Islet of Langerhans (tissue), 1 donor: Measurements from ENCODE around the gene PSEN2.
"Not testable (repeated sequence)": the region's sequence is repeated elsewhere in the genome, so short reads cannot be mapped to it uniquely, and the experiment has no call there.

ENCODE experiments used
- FAIRE-seq: peaks from one replicate; lab custom pipeline; 2011; peaks lifted over from hg19 to GRCh38; lab: Jason Lieb, UNC

Gene PSEN2

DNA sequence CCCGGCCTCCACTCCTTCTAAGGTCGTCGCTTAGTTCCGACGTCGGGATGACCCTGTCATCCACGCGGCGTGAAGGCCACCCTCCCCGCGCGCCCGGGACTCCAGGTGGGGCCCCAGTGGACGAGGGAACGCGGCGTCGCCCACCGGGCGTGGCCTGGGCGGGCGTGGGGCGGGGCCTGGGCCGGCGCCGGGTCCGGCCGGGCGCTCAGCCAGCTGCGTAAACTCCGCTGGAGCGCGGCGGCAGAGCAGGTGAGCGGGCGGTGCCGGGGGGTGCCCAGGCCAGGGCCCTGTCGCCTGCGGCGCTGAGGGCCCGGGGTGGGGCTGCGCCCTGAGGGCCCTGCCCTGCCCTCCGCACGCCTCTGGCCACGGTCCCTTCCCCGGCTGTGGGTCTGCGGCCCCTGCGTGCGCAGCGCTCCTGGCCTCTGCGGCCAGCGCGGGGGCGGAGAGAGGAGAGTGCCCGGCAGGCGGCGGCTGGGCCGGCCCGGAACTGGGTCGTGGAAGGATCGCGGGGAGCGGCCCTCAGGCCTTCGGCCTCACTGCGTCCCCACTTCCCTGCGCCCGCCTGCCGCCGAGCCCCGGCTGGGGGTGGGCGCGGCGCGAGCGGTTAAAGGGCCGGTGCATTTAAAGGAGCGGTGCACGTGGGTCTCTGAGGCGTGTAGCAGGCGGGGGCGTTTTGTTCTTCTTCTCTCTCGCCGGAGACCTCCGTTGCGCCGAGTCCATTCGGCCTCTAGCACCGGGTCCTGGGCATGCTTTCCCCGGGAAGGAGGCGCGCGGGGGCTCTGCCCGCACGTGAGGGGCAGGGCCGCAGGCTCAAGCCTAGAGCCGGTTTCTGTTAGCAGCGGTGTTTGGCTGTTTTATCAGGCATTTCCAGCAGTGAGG lies at the start of gene PSEN2:
TSS of gene PSEN2 (plus strand) at position 216 of the 879 bp plus-strand sequence. CDS start 11,292 bp downstream, outside the sequence.
- no peak for FAIRE-seq

DNA sequence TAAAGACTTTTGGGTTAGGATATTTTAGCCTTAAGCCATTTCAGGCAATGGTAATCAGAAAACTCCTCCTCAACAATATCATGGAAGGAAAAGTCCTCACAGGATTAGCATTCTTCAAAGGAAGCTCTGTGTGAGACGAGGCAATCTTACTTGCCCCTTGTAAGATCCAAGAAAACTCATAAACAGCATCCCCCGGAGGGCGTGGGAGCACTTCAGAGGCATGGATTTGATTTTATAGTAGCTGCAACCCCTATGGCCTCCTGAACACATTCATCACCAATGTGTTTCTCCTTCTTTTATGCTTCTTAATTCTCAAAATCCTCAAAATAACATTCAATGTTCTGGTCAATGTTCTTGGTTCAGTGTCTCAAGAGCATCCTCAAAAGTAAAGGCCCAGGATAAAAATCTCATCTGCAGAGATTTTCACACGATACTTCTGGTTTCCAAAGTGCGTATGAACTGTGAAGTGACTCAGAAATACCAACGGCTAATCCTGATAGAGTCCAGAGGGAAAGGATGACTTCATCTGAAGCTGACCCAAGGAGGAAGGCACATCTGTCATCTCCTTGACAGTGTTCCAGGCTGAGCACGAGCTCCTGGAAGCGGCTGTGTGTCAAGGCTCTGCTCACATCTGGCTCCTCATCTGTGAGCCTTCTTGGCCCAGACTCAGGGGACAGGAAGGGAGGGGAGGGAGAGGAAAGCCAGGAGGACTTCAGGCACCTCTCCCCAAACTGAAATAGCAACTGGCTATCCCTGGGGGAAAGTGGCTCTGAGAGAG lies 49.3 kb upstream of the PSEN2 start:
- FAIRE-seq, result no peak

DNA sequence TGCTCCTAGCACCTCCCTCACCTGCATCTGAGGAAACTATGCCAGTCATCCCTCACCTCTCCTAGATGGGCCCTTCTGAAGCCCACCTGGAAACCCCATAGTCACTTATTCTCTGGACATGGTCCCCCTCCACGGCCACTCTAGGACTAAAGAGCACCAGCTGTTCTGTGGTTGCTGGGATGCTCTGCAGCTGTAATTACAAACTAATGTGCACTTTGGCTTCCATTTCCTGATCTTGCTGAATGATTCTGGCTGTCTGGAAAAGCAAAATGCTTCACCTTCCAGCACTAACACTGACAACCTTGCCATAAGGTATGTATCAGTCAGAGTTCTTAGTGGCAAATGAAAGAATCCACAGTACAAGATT lies 48.7 kb upstream of the PSEN2 start:
- no peak for FAIRE-seq

DNA sequence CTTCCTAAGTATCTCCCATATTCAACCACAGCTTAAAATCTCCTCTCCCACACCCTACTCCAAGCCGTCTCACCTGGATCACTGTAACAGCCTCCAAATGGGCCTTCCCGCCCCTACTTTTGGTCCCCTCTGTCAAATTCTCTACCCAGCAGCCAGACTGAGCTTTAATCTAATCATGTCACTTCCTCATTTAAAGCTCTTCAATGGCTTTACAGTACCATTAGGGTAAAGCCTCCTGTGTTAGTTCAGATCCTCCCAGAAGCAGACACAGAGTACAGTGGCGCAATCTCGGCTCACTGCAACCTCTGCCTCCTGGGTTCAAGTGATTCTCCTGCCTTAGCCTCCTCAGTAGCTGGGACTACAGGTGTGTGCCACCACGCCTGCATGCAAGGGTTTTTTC lies 46.8 kb upstream of the PSEN2 start:
- FAIRE-seq, result no peak

DNA sequence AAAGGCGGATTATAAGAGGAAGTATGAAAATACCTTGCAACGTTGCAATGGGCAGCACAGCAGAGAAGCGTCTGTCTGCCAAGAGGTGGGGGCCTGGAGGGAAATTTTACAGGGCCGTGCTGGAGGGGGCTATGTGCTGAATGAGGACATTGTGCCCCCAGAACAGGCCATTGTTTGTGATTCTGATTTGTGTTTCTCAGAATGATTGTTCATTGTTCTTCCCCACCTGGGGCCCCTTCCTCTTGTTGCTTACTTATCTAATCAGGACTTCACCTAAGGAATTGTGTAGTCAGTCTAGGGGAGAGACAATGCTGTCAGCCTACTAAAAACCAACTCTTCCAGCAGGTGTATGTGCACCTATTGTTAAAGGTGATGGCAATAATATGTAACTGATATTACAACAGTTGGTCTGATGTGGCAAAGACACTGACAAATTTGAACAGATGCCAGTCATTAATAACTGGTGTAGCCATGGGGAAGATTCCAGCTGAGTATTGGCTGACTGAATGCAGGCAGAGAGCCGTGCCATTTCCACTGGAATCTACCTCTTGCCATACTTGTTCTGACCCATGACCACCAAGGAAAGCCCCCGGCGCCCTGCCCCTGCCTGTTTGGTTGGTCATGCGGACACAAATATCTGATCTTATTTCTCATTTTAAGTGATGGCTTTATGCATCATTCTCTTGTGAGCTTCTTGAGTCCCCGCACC lies 45.2 kb upstream of the PSEN2 start:
- FAIRE-seq, result no peak

DNA sequence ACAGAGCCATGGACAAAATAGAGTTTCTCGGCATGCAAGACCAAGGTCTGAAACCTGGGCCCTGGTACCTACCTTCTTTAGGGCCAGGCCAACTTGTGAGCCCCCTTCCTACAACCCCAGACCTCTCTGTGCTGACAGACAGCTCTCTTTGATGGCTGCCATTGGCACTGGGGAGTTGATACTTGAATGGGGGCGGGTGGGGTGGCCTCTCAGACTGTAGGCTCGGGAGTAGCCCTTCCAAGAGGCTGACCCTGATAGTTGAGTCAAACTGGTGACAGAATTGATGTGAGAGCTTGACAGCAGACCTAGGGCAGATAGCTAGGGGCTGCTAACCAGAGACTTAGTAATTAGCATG lies 44.7 kb upstream of the PSEN2 start:
- FAIRE-seq, result no peak

DNA sequence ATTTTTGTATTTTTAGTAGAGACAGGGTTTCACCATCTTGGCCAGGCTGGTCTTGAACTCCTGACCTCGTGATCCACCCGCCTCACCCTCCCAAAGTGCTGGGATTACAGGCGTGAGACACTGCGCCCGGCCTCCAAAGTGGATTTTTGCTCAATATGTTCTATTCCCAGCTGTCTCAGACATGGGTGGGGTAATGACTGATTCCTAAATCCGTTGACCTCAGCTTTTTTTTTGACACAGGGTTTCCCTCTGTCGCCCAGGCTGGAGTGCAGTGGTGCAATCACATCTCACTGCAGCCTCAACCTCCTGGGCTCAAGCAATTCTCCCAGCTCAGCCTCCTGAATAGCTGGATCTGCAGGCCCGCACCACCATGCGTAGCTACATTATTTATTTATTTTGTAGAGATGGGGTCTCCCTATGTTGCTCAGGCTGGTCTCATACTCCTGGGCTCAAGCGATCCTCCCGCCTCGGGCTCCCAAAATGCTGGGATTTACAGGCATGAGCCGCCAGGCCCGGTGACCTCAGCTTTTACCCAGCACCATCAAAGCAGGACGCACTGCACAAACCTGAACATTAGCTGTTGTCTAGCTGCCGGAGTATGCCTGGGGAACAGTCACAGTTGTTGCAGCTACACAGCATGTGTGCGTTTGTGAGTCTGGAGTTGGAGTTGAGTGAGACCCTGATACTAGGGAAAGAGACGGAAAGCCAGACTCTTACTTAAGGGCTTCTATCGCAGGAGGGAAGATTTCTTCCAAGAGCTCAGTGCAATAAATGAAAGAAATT lies 43.7 kb upstream of the PSEN2 start:
- no peak for FAIRE-seq

DNA sequence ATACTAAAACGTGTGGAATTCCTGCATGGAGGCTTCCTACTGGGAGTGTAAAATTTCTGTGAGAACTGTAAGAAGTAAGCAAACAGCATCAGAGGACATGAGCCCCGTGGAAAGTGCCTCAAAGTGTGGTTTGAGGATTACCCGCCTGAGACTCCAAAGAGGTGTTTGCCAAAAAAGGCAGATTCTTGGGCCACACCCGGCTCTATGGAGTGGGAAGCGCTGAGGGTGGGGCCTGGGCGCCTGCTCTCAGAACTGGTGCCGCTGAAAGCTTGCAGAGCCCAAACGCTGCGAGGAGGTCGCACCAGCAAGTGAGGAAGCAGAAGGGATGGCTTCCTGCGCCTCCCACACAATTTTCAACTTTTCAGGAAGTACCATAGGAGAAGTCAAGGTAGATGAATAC lies 43.0 kb upstream of the PSEN2 start:
- FAIRE-seq, result no peak

DNA sequence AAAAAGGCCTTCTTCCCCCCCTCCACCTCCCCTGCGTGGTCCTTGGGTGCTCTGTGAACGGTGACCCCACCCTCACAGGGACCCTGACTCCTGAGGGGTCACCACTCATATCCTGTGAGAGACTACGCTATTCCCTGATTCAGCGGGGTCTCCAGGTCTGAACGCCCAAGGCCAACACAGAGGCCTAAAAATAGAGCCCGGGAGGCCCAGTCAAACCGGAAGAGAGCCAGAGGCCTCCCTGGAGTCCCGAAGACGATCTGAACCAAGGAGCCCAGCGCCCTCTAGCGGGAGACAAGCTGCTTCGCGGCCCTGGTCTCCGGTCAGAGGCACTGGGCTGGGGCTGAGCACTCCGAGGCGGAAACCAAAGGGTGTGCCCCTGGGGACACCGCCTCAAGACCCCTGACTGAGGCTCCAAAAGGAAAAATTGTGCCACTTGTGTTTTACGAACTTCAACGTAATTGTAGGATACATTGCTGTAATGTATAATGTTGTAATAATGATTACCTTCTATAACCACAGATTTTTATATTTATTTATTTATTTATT lies 42.4 kb upstream of the PSEN2 start:
- no peak for FAIRE-seq

DNA sequence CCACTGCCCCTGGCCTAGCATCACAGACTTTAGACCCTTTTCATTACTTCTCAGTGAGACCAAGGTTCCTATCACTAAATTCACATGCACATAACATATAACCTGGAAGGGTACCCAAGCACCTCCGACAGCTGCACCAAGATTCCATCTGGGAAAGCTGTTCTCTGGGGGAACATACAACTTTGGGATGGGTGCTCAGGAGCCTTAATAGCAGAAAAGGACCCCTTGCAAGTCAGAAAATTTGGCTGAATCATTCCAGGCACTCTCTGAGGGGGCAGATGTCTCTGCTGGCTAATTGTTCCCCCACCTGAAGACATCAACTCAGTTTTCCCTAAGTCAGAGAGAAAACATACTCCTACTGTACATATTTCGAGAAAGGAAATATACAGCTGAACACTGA lies 41.3 kb upstream of the PSEN2 start:
- no peak for FAIRE-seq

DNA sequence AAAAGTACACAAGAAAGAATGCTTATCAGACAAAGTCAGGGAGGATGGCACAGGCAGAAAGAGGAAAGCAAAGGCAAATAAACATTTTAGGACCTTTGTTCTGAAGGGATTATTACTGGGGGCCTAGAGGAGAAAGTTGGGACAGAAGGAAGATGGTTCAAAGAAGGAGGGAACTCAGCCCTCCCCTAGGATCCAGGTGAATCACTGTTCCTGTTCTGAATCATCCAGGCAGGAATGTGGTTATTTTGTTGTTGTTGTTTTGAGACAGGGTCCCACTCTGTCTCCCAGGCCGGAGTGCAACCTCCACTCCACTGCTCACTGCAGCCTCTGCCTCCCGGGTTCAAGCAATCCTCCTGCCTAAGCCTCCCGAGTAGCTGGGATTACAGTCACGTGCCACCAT lies 38.5 kb upstream of the PSEN2 start:
- no peak for FAIRE-seq

DNA sequence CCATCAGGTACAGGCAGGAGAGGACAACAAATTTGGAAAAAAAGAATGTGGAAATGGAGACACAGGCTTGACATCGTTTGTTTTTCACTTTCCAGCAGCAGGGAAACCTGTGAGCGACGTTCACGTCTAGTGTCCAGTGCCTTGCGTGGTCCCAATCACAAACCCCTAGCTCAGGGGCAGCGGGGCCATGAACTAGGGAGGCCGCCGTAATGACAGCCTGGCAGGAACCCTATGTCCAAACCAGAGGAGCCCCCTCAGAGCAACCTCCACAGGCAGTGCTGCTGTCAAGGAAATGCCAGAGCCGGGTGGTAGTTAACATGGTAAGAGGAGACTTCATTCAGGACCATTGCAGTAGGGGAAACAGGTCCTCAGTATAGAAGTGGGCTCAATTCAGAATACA lies 37.8 kb upstream of the PSEN2 start:
- FAIRE-seq, result no peak

DNA sequence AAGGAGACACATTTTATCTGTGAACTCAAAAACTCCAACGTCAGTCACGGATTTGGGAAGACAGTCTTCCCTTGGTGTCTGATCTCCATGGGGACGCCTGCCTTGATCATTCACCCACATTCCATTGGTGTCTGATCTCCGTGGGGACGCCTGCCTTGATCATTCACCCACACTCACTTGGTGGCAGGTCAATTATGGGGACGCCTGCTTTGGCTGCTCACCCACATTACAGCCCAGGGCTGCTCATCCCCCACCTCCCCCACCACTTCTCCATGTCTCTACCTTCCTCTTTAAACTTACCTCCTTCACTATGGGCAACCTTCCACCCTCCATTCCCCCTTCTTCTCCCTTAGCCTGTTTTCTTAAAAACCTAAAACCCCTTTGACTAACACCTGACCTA lies 36.2 kb upstream of the PSEN2 start:
- FAIRE-seq, result not testable (repeated sequence)

DNA sequence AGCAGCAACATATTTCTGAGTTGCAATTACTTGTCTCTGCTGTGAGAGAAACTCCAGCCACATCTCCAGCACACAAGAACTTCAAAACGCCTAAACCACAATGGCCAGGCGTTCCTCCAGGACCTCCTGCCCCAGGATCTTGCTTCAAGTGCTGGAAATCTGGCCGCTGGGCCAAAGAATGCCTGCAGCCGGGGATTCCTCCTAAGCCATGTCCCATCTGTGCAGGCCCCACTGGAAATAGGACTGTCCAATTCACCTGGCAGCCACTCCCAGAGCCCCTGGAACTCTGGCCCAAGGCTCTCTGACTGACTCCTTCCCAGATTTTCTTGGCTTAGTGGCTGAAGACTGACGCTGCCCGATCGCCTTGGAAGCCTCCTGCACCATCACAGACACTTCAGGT lies 35.0 kb upstream of the PSEN2 start:
- not testable (repeated sequence) for FAIRE-seq

DNA sequence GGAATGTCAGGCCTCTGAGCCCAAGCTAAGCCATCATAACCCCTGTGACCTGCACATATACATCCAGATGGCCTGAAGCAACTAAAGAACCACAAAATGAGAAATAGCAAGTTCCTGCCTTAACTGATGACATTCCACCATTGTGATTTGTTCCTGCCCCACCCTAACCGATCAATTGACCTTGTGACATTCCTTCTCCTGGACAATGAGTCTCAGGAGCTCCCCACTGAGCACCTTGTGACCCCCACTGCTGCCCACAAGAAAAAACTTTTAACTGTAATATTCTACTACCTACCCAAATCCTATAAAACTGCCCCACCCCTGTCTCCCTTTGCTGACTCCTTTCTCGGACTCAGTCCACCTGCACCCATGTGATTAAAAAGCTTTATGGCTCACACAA lies 32.5 kb upstream of the PSEN2 start:
- not testable (repeated sequence) for FAIRE-seq

DNA sequence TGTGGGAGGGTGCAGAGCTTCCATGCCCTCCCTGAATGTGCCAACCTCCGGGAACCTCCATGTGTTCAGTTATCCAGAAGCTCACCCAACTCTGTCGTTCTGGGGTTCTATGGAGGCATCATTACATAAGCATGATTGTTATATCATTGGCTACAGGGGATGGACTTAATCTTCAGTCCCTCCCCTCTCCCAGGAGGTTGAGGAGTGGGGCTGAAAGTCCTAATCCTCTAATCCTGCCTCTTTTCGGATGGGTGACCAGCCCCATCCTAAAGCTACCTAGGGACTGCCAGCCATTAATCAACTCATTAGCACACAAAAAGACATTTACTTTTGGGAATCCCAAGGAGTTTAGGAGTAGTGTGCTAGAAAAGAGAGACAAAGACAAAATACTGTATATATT lies 32.0 kb upstream of the PSEN2 start:
- FAIRE-seq, result no peak

DNA sequence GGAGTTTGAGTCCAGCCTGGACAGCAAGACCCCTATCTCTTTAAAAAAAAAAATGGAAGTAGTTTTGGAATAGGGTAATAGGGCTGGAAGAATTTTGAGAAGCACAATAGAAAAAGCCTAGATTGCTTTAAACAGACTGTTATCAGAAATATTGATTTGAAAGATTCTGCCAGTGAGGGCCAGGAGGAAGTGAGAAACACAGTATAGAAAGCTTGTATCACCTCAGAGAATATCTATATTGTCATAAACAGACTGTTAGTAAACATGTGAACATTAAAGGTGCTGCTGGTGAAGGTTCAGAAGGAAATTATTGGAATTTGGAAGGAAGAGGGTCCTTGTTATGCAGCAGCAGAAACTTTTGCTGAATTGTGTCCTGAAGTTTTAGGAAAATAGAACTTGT lies 24.8 kb upstream of the PSEN2 start:
- FAIRE-seq, result no peak

DNA sequence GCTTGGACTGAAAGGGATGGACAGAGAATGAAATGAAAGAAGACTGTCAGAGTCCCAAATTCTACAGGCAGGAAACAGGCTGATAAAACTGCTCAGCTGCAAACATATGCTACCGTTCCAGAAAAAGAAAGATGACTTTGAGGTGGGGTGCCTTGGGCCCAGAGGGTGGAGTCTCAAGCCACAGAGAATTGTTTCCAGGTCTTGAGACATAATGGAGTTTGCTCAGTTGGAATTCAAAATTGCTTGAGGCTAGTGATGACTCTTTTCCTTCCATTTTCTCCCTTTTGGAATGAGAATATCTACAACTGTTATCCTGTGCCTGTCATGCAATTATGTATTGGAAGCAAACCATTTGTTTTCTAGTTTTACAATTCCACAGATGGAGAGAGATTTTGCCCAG lies 23.6 kb upstream of the PSEN2 start:
- FAIRE-seq, result no peak

DNA sequence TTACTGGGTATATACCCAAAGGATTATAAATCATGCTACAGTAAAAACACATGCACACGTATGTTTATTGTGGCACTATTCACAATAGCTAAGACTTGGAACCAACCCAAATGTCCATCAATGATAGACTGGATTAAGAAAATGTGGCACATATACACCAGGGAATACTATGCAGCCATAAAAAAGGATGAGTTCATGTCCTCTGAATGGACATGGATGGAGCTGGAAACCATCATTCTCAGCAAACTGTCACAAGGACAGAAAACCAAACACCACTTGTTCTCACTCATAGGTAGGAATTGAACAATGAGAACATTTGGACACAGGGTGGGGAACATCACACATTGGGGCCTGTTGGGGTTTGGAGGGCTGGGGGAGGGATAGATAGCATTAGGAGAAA lies 15.9 kb upstream of the PSEN2 start:
- not testable (repeated sequence) for FAIRE-seq

DNA sequence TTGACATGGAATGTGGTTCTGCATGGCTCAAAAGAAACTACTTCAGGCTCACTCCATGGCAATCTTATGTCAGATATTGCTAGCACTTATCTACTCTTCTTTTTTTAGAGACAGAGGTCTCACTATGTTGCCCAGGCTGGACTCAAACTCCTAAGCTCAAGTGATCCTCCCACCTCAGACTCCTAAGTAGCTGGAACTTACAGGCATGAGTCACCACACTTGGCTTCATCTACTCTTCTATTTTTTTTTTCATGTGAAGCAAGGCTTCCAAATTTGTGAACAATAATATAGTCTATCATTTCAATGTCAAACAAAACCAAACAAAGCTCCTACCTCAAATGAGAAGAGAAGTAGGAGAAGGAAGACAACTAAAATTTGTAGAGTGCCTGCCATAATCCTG lies 7.5 kb upstream of the PSEN2 start:
- no peak for FAIRE-seq

DNA sequence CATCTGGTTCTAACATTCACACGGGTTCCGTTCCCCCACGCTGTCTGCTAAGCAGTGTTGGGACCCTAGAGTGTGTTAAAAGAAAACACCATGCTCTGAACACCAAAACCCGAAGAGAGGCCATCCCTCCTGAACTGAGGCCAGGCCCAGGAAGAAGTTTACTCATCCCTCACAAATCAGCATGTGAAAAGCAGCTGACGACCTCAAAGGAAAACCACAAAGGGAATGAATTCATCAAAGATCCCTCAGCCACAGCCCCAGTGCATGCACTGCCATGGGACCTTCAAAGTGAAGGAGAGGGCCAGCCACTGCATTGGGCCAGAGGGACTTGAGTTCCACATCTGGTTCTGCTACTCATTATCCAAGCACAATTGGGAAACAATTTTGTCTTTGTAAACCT lies 7.0 kb upstream of the PSEN2 start:
- FAIRE-seq, result no peak

DNA sequence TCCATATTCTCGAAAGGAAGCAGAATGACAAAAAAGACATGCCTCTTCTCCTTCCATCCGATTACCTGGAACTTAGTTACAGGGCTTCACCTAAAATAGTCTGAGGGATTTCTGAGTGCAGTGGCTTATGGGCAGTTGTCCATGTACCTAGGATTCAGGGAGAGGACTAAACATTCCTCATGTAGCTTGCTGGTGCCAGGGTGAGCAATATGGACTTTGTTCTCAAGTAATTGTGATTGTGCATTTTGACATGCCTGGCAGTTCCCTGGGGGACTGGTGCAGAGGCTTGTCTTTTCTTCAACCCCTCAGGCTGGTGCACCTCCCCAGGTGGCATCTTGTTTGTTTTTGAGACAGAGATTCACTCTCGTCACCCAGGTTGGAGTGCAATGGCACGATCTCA lies 6.1 kb upstream of the PSEN2 start:
- FAIRE-seq, result no peak
